ENCODE data around the gene TTC32.
"Not testable (repeated sequence)": the region's sequence is repeated elsewhere in the genome, so short reads cannot be mapped to it uniquely, and the experiment has no call there.

Gene TTC32

DNA sequence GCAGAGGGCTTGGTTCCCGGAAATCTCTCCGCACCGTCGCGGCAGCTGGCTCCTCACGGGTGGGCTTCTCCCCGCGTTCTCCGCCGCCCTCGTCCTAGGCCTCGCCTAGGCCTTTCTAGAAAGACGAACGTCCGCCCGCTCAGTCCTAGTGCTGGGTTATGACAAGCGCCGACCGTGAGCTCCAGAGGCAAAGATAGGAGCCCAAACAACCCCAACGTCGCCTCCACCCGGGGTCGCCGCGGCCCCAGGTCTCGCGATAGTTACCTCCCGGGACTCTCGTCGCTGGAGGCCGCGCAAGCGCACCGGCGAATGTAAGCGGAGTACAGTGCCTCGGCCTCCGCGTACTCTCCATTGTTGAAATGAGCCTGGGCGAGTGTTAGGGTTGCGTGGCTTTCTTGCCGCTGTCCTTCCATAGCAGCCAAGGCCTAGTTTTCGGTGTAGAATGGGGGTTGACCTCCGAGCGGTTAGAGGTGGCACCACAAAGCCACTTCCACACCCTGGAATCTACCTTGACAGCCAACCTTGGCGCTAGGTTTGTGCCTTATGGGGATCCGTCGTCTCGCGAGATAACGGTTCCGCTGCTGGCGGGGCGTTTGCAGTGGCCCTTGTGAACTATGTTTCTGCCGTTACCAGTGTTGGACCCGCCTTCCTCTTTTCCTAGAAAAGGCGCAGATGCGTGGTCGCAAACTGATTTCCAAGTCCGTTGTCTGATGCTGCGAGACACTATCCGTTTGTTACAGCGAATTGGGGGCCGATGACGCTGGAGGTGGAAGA, at the start of gene TTC32:
TTC32 (minus strand) TSS at position 542 of the 774 bp plus-strand sequence; CDS start at position 413, 129 bp downstream.
- peak; percentile 60 to 99 (median 91) for DNase-seq

DNA sequence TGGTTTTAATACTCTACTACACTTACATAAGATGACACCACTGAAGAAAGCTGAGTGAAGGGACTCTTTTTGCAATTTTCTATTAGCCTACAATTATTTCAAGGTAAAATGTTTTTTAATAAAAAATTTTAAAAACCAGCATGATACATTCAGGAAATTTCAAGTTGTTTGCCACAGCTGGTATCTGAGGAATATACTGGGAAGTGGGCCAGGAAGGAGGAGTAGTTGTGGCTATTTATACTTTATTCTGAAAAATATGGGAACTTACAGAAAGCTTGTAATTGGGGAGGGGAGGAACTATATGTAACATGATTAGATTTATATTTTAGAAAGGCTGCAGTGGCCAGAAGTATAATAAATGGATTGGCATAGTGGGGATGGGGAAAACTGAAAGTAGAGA, 47.3 kb upstream of the TTC32 start:
- DNase-seq = no peak

- no peak for DNase-seq
Measured at GRCh38 chr2:19947184-19947940, 45.6 kb upstream of the TTC32 start.

- DNase-seq = no peak
Measured at GRCh38 chr2:19944205-19944845, 42.5 kb upstream of the TTC32 start.

DNA sequence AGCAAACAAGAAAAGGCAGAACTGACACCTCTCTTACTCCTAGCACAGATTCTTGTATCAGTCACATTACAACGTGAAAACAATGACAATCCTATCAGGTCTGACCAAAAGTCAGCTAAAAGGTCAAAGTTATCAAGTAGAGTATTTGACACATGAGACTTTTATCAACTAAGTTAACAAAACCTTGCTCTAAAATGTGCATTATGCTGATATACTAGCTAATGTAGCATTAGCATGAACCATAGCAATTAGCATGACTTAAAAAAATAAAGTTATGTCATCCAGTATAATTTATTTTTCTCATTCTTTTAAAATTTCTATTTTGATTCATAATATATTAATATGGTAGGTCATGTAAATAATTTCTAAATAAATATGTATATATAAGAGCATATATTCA, 41.4 kb upstream of the TTC32 start:
- DNase-seq = no peak

GRCh38 chr2:19942199-19942598, 40.4 kb upstream of the TTC32 start:
- no peak for DNase-seq

- DNase-seq = no peak
Measured at GRCh38 chr2:19937004-19937403, 35.2 kb upstream of the TTC32 start.

GRCh38 chr2:19936203-19936602, 34.4 kb upstream of the TTC32 start:
- DNase-seq = no peak

- DNase-seq = no peak
Measured at GRCh38 chr2:19933351-19933981, 31.7 kb upstream of the TTC32 start.

GRCh38 chr2:19932928-19933327, 31.1 kb upstream of the TTC32 start:
- no peak for DNase-seq

DNA sequence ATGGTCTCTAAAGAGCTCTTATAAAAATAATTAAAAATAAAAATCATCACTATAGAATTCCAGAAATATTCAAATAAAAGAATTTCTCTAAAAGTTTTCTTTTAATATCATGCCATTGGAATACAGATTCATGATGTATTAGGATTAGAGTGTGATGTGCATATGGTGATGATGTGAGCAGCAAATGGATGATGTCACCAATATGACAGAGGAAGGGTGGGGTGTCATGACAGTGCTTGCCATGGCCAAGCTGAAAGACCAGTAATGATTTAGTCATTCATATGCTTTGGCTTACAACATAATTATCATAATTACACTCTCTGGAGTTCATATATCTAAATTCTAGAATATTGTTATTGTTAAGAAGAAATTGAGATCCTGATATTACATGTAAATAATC, 27.4 kb upstream of the TTC32 start:
- DNase-seq = no peak

DNA sequence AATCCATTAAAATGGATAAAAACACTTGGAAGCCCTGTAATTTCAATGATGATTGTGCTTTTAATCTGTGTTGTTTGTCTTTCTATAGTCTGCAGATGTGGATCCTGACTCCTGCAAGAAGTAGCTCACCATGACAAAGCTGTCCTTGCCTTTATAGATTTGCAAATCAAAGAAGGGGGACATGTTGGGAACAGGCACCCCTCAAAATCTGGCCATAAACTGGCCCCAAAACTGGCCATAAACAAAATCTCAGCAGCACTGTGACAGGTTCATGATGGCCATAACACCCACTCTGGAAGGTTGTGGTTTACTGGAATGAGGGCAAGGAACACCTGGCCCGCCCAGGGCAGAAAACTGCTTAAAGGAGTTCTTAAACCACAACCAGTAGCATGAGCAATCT, 26.0 kb upstream of the TTC32 start:
- DNase-seq = not testable (repeated sequence)

- not testable (repeated sequence) for DNase-seq
Measured at GRCh38 chr2:19924526-19924925, 22.7 kb upstream of the TTC32 start.

- DNase-seq = not testable (repeated sequence)
Measured at GRCh38 chr2:19922188-19922587, 20.4 kb upstream of the TTC32 start.

GRCh38 chr2:19916385-19916950, 14.7 kb upstream of the TTC32 start:
- no peak for DNase-seq

- DNase-seq = no peak
Measured at GRCh38 chr2:19914266-19914975, 12.6 kb upstream of the TTC32 start.

GRCh38 chr2:19911808-19912509, 10.2 kb upstream of the TTC32 start:
- no peak for DNase-seq

DNA sequence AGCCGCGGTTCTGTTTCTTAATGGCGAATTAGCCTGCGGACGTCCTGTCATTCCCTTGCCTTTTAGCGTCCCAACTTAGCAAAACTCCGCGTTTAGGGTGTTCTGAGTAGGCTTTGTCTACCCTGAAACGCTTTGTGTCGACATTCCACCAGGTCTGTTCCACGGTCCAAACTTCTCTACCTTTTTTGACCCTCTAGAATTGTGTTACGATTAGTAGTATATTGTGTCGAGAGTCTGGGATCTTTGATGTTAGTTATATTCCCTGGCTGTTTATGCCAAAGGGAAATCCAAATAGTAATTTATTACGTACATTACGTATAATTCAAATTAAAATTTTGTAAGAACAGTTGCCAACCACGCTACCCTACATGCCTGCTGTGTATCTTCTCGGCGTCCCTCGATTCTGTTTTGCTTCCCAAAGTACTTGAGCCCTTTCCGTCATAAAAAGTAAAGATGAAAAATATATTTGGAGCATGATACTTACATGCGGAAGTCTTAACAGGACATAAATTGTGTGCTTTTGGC, 495 bp upstream of the TTC32 start:
- DNase-seq = no peak

DNA sequence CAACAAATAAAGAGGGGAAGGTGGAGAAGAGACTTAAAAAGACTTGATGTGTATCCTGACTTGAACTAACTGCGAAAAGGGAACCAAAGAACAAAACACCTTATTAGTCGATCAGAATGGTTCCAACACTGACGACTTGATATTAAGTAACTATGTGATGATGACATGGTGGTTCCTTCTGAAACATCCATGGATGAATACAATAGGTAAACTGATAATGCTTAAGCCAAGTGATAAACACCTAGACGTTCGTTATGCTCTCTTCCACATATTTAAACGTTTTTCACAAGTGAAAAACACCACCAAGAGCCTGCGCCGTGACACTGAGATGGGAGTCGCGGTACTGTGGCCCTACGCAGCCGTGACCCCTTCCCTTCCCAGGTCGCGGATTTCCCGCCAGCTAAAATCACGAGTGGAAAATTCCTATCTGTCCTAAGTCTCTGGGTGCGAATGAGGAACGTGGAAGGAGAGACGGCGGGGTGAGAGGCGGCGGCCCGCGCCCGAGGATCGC, 797 bp downstream of the TTC32 start:
- peak in 7 of 51 donors; percentile 37 to 74 (median 58) for DNase-seq
